HCT116 (cell line): Measurements from ENCODE around the gene INF2. TPM values are rescaled to one million over a fixed set of nuclear protein-coding genes. Genes with fewer than 3 reads are reported as not detected.

Experiments used
- ATAC-seq: fragments of 200-7000 bp; cut with Tn5 transposase; 2 replicates; pipeline ENCODE4 v1.9.1; 2020; ENCODE audit warnings: mild to moderate bottlenecking, moderate library complexity
- BruUV-seq: library from RNA; stranded (reverse); fragments of 400-500 nt; replicated peaks from 2 replicates; lab custom pipeline; 2021; lab: Mats Ljungman, UMichigan
- CTCF ChIA-PET: fragments of 300-600 bp; sonication (Branson Sonifier 250); formaldehyde crosslinking; loops from one replicate; lab custom pipeline; 2021; ENCODE audit warnings: antibody characterized with exemption; lab: Charles Lee
- POLR2A ChIA-PET: fragments of 300-600, 350-600 bp; sonication (Branson Sonifier 250); formaldehyde crosslinking; loops from one replicate; lab custom pipeline; 2021; ENCODE audit warnings: antibody characterized with exemption; lab: Charles Lee
- RAD21 ChIA-PET, 2 experiments: fragments of 300-600 bp; sonication (Branson Sonifier 250); formaldehyde crosslinking; loops; one replicate each; lab custom pipeline; 2023; ENCODE audit warnings: low total read pairs in 2 of 2; ENCODE audit not compliant: uncharacterized antibody in 2 of 2, unreplicated experiment in 2 of 2, low non-redundant PET in 1 of 2; lab: Charles Lee
- DNase-seq: peaks from one replicate; pipeline ENCODE4 v3.0.0-alpha.2; 2010; ENCODE audit warnings: low read depth, low spot score
- H2AFZ ChIP-seq: fragments of 200-600 bp; shearing (Covaris generic), sonication (generic); 2 replicates; pipeline ENCODE4 v1.6.1; 2017; ENCODE audit warnings: low read depth, mixed run types, mixed read lengths, antibody characterized with exemption, low read length; ENCODE audit not compliant: poor library complexity, severe bottlenecking
- H3K27ac ChIP-seq: 2 replicates; pipeline ENCODE4 v1.5.1; 2012; ENCODE audit warnings: low read depth, low read length
- H3K27me3 ChIP-seq: fragments of 200-600 bp; sonication (generic); 2 replicates; pipeline ENCODE4 v1.6.1; 2016; ENCODE audit warnings: mixed run types, low read length, mixed read lengths; ENCODE audit not compliant: insufficient read depth
- H3K36me3 ChIP-seq, 2 experiments: fragments of 200-500 bp in 1 of 2; fragments of 200-600 bp in 1 of 2; sonication (Bioruptor generic) in 1 of 2; sonication (generic) in 1 of 2; 2 replicates each; pipeline versions ENCODE4 v1.5.1 to v1.6.1; 2014 to 2016; ENCODE audit warnings: low read length in 2 of 2, inconsistent platforms in 1 of 2, mixed read lengths in 1 of 2, mixed run types in 1 of 2; ENCODE audit not compliant: insufficient read depth in 2 of 2, control insufficient read depth in 1 of 2
- H3K4me1 ChIP-seq, 2 experiments: fragments of 200-600 bp in 1 of 2; sonication (generic) in 1 of 2; 2 replicates each; pipeline versions ENCODE4 v1.5.1 to v1.6.1; 2012 to 2017; ENCODE audit warnings: low read length in 2 of 2, inconsistent platforms in 1 of 2, mild to moderate bottlenecking in 1 of 2, mixed read lengths in 1 of 2, mixed run types in 1 of 2, moderate library complexity in 1 of 2; ENCODE audit not compliant: insufficient read depth in 2 of 2, control insufficient read depth in 1 of 2
- H3K4me2 ChIP-seq: fragments of 200-600 bp; sonication (generic); 2 replicates; pipeline ENCODE4 v1.6.1; 2017; ENCODE audit warnings: mixed run types, low read length, mixed read lengths
- H3K4me3 ChIP-seq, 2 experiments: fragments of 200-600 bp in 1 of 2; sonication (generic) in 1 of 2; replicated peaks in 1 of 2; 2 replicates each; pipeline ENCODE4 v1.5.1; 2011 to 2016; ENCODE audit warnings: low read length in 2 of 2, control low read depth in 1 of 2, low read depth in 1 of 2, mild to moderate bottlenecking in 1 of 2, mixed read lengths in 1 of 2, mixed run types in 1 of 2
- H3K79me2 ChIP-seq: fragments of 200-600 bp; sonication (generic); 2 replicates; pipeline ENCODE4 v1.6.1; 2017; ENCODE audit warnings: mild to moderate bottlenecking, mixed run types, low read length, moderate library complexity, mixed read lengths; ENCODE audit not compliant: insufficient read depth
- H3K9ac ChIP-seq: fragments of 200-600 bp; sonication (generic); 2 replicates; pipeline ENCODE4 v1.6.1; 2016; ENCODE audit warnings: low read length, mixed read lengths
- H3K9me2 ChIP-seq: fragments of 200-600 bp; sonication (generic), shearing (Covaris generic); 2 replicates; pipeline ENCODE4 v1.6.1; 2017; ENCODE audit warnings: mixed run types, mild to moderate bottlenecking, moderate library complexity; ENCODE audit not compliant: insufficient read depth
- H3K9me3 ChIP-seq, 2 experiments: fragments of 200-500 bp in 1 of 2; fragments of 200-600 bp in 1 of 2; sonication (Bioruptor generic) in 1 of 2; sonication (generic) in 1 of 2; 2 replicates each; pipeline ENCODE4 v1.6.1; 2014 to 2017; ENCODE audit warnings: low read length in 2 of 2, mixed read lengths in 2 of 2, inconsistent platforms in 1 of 2, low read depth in 1 of 2, mild to moderate bottlenecking in 1 of 2, mixed run types in 1 of 2, moderate library complexity in 1 of 2; ENCODE audit not compliant: control insufficient read depth in 1 of 2, insufficient read depth in 1 of 2
- H4K20me1 ChIP-seq: fragments of 200-600 bp; sonication (generic), shearing (Covaris generic); 2 replicates; pipeline ENCODE4 v1.6.1; 2017; ENCODE audit warnings: mixed run types, mild to moderate bottlenecking, moderate library complexity; ENCODE audit not compliant: insufficient read depth
- POLR2AphosphoS5 ChIP-seq: IDR thresholded peaks from 2 replicates; pipeline ENCODE4 v1.6.1; 2011; ENCODE audit warnings: mild to moderate bottlenecking, low read depth, low read length, moderate library complexity
- YY1 ChIP-seq: IDR thresholded peaks from 2 replicates; pipeline ENCODE4 v1.6.1; 2011; ENCODE audit warnings: low read length, low read depth, moderate library complexity, mild to moderate bottlenecking; ENCODE audit not compliant: insufficient replicate concordance; ENCODE audit errors: extremely low read depth
- intact Hi-C: fragments of 100-400 bp; cut with micrococcal nuclease; formaldehyde crosslinking; loops from 2 replicates; pipeline ENCODE4 v1.10.0; 2022
- total RNA-seq: library from RNA; stranded (reverse); gene quantifications from one replicate; pipeline ENCODE4 v1.2.1, GENCODE V29; 2021; ENCODE audit not compliant: unreplicated experiment
- TF ChIP-seq, protein P1 (sequence below): IDR thresholded peaks from 2 replicates; pipeline ENCODE4 v1.6.1; 2011; ENCODE audit warnings: mild to moderate bottlenecking, low read length, moderate library complexity; ENCODE audit not compliant: insufficient replicate concordance; ENCODE audit errors: extremely low read depth
- TF ChIP-seq, protein P2 (sequence below): IDR thresholded peaks from 2 replicates; pipeline ENCODE4 v1.6.1; 2012; ENCODE audit warnings: low read depth
- TF ChIP-seq, protein P3 (sequence below), 3 experiments: fragments of 200-600 bp in 1 of 3; sonication (generic) in 1 of 3; IDR thresholded peaks in 2 of 3; conservative IDR thresholded peaks in 1 of 3; 2 replicates each; pipeline ENCODE4 v1.5.1; 2012 to 2017; ENCODE audit warnings: low read depth in 2 of 3, low read length in 2 of 3, antibody characterized with exemption in 1 of 3, borderline replicate concordance in 1 of 3, control low read depth in 1 of 3, mild to moderate bottlenecking in 1 of 3, mixed read lengths in 1 of 3, mixed run types in 1 of 3, moderate library complexity in 1 of 3; ENCODE audit not compliant: insufficient read depth in 1 of 3

The INF2 gene
- total RNA-seq, 1 experiment from 2014 or later = 95.8 TPM

DNA sequence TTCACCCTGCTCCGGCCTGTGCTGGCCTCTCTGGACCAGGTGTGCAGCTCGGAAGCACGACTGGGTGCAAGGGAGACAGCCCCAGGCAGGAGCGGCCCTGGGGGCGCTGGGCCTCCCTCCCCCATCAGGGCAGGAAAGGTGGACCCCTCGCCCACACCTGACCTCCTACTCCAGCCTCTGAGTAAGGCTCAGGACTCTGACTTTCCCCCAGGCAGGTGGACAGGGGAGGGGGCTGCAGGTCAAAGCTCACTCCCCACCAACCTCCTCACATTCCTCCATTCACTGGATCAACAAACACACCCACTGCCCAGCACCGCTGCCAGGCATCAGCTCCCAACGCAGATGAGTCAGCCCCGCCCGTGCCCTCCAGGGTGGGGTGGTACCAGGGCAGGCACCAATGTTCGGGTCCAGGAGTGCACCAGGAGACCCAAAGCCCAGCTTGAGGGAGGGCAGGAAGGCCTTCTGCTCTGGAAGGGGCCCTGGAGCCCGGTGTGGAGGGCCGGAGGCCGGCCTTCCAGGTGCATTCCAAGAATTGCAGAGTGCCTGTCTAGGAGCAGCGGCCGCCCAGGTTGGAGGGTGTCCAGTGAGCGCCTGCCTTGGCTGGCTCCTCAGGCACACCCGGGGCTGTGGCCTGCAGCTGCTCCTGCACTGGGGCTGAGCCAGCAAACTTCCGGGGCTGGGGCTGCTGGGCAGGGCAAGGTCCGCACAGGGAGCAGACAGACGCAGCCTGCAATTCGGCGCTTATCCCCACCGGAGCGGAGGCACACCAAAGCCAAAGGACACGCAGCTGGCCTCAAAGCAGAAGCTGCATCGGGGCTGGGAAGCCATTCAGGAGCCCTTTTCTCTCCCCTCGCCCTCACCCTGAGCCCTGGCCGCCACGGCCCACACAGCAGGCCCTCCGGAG lies 1.6 kb upstream of the INF2 start:
- DNase-seq = peak; percentile 62
- TF ChIP-seq, protein P1, sequence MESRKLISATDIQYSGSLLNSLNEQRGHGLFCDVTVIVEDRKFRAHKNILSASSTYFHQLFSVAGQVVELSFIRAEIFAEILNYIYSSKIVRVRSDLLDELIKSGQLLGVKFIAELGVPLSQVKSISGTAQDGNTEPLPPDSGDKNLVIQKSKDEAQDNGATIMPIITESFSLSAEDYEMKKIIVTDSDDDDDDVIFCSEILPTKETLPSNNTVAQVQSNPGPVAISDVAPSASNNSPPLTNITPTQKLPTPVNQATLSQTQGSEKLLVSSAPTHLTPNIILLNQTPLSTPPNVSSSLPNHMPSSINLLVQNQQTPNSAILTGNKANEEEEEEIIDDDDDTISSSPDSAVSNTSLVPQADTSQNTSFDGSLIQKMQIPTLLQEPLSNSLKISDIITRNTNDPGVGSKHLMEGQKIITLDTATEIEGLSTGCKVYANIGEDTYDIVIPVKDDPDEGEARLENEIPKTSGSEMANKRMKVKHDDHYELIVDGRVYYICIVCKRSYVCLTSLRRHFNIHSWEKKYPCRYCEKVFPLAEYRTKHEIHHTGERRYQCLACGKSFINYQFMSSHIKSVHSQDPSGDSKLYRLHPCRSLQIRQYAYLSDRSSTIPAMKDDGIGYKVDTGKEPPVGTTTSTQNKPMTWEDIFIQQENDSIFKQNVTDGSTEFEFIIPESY = peak; percentile 23
- TF ChIP-seq POLR2AphosphoS5 (peak; percentile 69), YY1 (peak; percentile 27)
- TF ChIP-seq, protein P2, sequence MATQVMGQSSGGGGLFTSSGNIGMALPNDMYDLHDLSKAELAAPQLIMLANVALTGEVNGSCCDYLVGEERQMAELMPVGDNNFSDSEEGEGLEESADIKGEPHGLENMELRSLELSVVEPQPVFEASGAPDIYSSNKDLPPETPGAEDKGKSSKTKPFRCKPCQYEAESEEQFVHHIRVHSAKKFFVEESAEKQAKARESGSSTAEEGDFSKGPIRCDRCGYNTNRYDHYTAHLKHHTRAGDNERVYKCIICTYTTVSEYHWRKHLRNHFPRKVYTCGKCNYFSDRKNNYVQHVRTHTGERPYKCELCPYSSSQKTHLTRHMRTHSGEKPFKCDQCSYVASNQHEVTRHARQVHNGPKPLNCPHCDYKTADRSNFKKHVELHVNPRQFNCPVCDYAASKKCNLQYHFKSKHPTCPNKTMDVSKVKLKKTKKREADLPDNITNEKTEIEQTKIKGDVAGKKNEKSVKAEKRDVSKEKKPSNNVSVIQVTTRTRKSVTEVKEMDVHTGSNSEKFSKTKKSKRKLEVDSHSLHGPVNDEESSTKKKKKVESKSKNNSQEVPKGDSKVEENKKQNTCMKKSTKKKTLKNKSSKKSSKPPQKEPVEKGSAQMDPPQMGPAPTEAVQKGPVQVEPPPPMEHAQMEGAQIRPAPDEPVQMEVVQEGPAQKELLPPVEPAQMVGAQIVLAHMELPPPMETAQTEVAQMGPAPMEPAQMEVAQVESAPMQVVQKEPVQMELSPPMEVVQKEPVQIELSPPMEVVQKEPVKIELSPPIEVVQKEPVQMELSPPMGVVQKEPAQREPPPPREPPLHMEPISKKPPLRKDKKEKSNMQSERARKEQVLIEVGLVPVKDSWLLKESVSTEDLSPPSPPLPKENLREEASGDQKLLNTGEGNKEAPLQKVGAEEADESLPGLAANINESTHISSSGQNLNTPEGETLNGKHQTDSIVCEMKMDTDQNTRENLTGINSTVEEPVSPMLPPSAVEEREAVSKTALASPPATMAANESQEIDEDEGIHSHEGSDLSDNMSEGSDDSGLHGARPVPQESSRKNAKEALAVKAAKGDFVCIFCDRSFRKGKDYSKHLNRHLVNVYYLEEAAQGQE = no peak
- TF ChIP-seq, protein P3, sequence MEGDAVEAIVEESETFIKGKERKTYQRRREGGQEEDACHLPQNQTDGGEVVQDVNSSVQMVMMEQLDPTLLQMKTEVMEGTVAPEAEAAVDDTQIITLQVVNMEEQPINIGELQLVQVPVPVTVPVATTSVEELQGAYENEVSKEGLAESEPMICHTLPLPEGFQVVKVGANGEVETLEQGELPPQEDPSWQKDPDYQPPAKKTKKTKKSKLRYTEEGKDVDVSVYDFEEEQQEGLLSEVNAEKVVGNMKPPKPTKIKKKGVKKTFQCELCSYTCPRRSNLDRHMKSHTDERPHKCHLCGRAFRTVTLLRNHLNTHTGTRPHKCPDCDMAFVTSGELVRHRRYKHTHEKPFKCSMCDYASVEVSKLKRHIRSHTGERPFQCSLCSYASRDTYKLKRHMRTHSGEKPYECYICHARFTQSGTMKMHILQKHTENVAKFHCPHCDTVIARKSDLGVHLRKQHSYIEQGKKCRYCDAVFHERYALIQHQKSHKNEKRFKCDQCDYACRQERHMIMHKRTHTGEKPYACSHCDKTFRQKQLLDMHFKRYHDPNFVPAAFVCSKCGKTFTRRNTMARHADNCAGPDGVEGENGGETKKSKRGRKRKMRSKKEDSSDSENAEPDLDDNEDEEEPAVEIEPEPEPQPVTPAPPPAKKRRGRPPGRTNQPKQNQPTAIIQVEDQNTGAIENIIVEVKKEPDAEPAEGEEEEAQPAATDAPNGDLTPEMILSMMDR (IDR thresholded peaks at IDR 0.05 in 2 of 3, conservative IDR thresholded peaks at IDR 0.05 in 1 of 3; ENCODE audit: borderline replicate concordance in 1 of 3, insufficient read depth in 1 of 3, low read depth in 2 of 3, low read length in 2 of 3) = no peak
- TF ChIP-seq, all 23 proteins: peak for 3
- Histone ChIP-seq H2AFZ (no peak overlapping the region), H4K20me1 (no peaks in the 10 kb centered on the region), H3K36me3 (peaks cover 0 to 11% of the 10 kb centered on the region in 2 experiments; a peak in 2 of 4 replicates), H3K27ac (peak overlapping the region; percentile 93), H3K9me2 (no peaks in the 10 kb centered on the region), H3K79me2 (peaks cover 33% of the 10 kb centered on the region), H3K9me3 (no peaks in the 10 kb centered on the region), H3K9ac (peak overlapping the region; percentile 84), H3K4me1 (peaks cover 46 to 69% of the 10 kb centered on the region in 2 experiments), H3K4me3 (peak overlapping the region; percentile 45 to 85), H3K27me3 (no peaks in the 10 kb centered on the region), H3K4me2 (peak overlapping the region; percentile 99)
- ChIA-PET POLR2A (interaction anchor here (0.6 to 2.0 kb wide), 4 partner anchors 10 to 591 kb away, joined by 3 to 9 read pairs (median 4); no protein-coding TSS in a partner anchor), CTCF (interaction anchor here (1.4 to 1.9 kb wide), 3 partner anchors 10 to 22 kb away, joined by 5 to 9 read pairs (median 5); no protein-coding TSS in a partner anchor), RAD21 (interaction anchor here in 1 of 2 experiments (0.7 kb wide), 1 partner anchor 20 kb away, joined by 3 read pairs; no protein-coding TSS in a partner anchor)
- BruUV-seq = no TSS peak
- ATAC-seq = peak; percentile 76
- intact Hi-C loops = no loop called here
